OCI-M1 (cell line): ENCODE results near the gene ZFYVE16.
"Not testable (repeated sequence)": the region's sequence is repeated elsewhere in the genome, so short reads cannot be mapped to it uniquely, and the experiment has no call there.

Experiments used
- DNase-seq: peaks from one replicate; lab custom pipeline; 2025; lab: John Stamatoyannopoulos, UW

The ZFYVE16 gene

GRCh38 chr5:80409367-80409966 lies 1.6 kb downstream of the ZFYVE16 start:
- DNase-seq, result peak; percentile 41

GRCh38 chr5:80411589-80412219 lies 3.8 kb downstream of the ZFYVE16 start:
- no peak for DNase-seq

- DNase-seq, result peak; percentile 17
Measured at GRCh38 chr5:80414113-80414512, 6.2 kb downstream of the ZFYVE16 start.

- no peak for DNase-seq
Measured at GRCh38 chr5:80417973-80418372, 10.1 kb downstream of the ZFYVE16 start.

GRCh38 chr5:80424365-80424764 lies 16.5 kb downstream of the ZFYVE16 start:
- DNase-seq, result not testable (repeated sequence)

GRCh38 chr5:80435476-80435875 lies 27.6 kb downstream of the ZFYVE16 start:
- DNase-seq, result no peak

- DNase-seq, result peak; percentile 68
Measured at GRCh38 chr5:80437326-80437725, 29.5 kb downstream of the ZFYVE16 start.

- DNase-seq, result no peak
Measured at GRCh38 chr5:80438739-80439138, 30.9 kb downstream of the ZFYVE16 start.

- no peak for DNase-seq
Measured at GRCh38 chr5:80439213-80439612, 31.3 kb downstream of the ZFYVE16 start.

GRCh38 chr5:80442742-80443141 lies 34.9 kb downstream of the ZFYVE16 start:
- DNase-seq, result no peak

GRCh38 chr5:80453366-80453765 lies 45.5 kb downstream of the ZFYVE16 start:
- peak; percentile 69 for DNase-seq

GRCh38 chr5:80463269-80463668 lies 55.4 kb downstream of the ZFYVE16 start:
- DNase-seq, result no peak

GRCh38 chr5:80466669-80467485 lies 59.0 kb downstream of the ZFYVE16 start:
- DNase-seq, result peak; percentile 25

- no peak for DNase-seq
Measured at GRCh38 chr5:80468131-80468530, 60.3 kb downstream of the ZFYVE16 start.

GRCh38 chr5:80470631-80471030 lies 62.8 kb downstream of the ZFYVE16 start:
- DNase-seq, result not testable (repeated sequence)

- no peak for DNase-seq
Measured at GRCh38 chr5:80474929-80475328, 67.1 kb downstream of the ZFYVE16 start.

GRCh38 chr5:80479713-80480112 lies 71.8 kb downstream of the ZFYVE16 start:
- DNase-seq, result no peak

- DNase-seq, result no peak
Measured at GRCh38 chr5:80480354-80480753, 72.5 kb downstream of the ZFYVE16 start.

GRCh38 chr5:80481019-80481893 lies 73.4 kb downstream of the ZFYVE16 start:
- peak; percentile 69 for DNase-seq

- DNase-seq, result no peak
Measured at GRCh38 chr5:80482578-80482977, 74.7 kb downstream of the ZFYVE16 start.

- DNase-seq, result no peak
Measured at GRCh38 chr5:80483636-80484232, 75.9 kb downstream of the ZFYVE16 start.

- no peak for DNase-seq
Measured at GRCh38 chr5:80487444-80487828, 79.6 kb downstream of the ZFYVE16 start.
